ENCODE results near the gene CAMTA1.
"Not testable (repeated sequence)": the region's sequence is repeated elsewhere in the genome, so short reads cannot be mapped to it uniquely, and the experiment has no call there.

Gene CAMTA1

GRCh38 chr1:7329868-7330615 lies 544.8 kb downstream of the CAMTA1 start:
- Histone ChIP-seq H3K9me3 (ENCODE audit: control insufficient read depth, insufficient read depth, low read length) (0 out of 2 replicates have a peak, but pooled peaks cover 4% of the 10 kb centered on the region), H3K9ac (ENCODE audit: low read depth, low read length) (no peak overlapping the region)

GRCh38 chr1:7330726-7331125 lies 545.5 kb downstream of the CAMTA1 start:
- not testable (repeated sequence) for H3K9ac ChIP-seq (ENCODE audit: low read depth, low read length); H3K9me3 ChIP-seq (ENCODE audit: control insufficient read depth, insufficient read depth, low read length); H3K36me3 ChIP-seq (ENCODE audit: control insufficient read depth, insufficient read depth, low read length); H3K27me3 ChIP-seq (ENCODE audit: control insufficient read depth, insufficient read depth, low read length); H3K27ac ChIP-seq (ENCODE audit: low read depth, low read length); H3K4me1 ChIP-seq (ENCODE audit: control insufficient read depth, insufficient read depth, low read length); H3K4me3 ChIP-seq (ENCODE audit: low read depth, low read length)

More at GRCh38 chr1:7329868-7330615, 544.8 kb downstream of the CAMTA1 start:
- no peaks in the 10 kb centered on the region for H3K36me3 ChIP-seq (ENCODE audit: control insufficient read depth, insufficient read depth, low read length)
- no peaks in the 10 kb centered on the region for H3K27me3 ChIP-seq (ENCODE audit: control insufficient read depth, insufficient read depth, low read length)
- H3K27ac ChIP-seq (ENCODE audit: low read depth, low read length): no peak overlapping the region
- H3K4me3 ChIP-seq (ENCODE audit: low read depth, low read length): no peak overlapping the region
- H3K4me1 ChIP-seq (ENCODE audit: control insufficient read depth, insufficient read depth, low read length): peaks cover 8% of the 10 kb centered on the region; the same call in 1 of the 2 replicates

- Histone ChIP-seq H3K27me3 (ENCODE audit: control insufficient read depth, insufficient read depth, low read length) (no peaks in the 10 kb centered on the region), H3K9me3 (ENCODE audit: control insufficient read depth, insufficient read depth, low read length) (0 out of 2 replicates have a peak, but pooled peaks cover 4% of the 10 kb centered on the region), H3K4me3 (ENCODE audit: low read depth, low read length) (no peak overlapping the region), H3K27ac (ENCODE audit: low read depth, low read length) (no peak overlapping the region), H3K4me1 (ENCODE audit: control insufficient read depth, insufficient read depth, low read length) (peaks cover 8% of the 10 kb centered on the region; the same call in 1 of the 2 replicates), H3K9ac (ENCODE audit: low read depth, low read length) (no peak overlapping the region), H3K36me3 (ENCODE audit: control insufficient read depth, insufficient read depth, low read length) (no peaks in the 10 kb centered on the region)
Observed at GRCh38 chr1:7331926-7332535, 546.8 kb downstream of the CAMTA1 start.

GRCh38 chr1:7333094-7333493 lies 547.8 kb downstream of the CAMTA1 start:
- H3K9ac ChIP-seq (ENCODE audit: low read depth, low read length): no peak overlapping the region
- peaks cover 8% of the 10 kb centered on the region; the same call in 1 of the 2 replicates for H3K4me1 ChIP-seq (ENCODE audit: control insufficient read depth, insufficient read depth, low read length)
- no peaks in the 10 kb centered on the region for H3K36me3 ChIP-seq (ENCODE audit: control insufficient read depth, insufficient read depth, low read length)
- 0 out of 2 replicates have a peak, but pooled peaks cover under 1% of the 10 kb centered on the region for H3K9me3 ChIP-seq (ENCODE audit: control insufficient read depth, insufficient read depth, low read length)
- H3K27ac ChIP-seq (ENCODE audit: low read depth, low read length): no peak overlapping the region
- H3K4me3 ChIP-seq (ENCODE audit: low read depth, low read length): no peak overlapping the region
- H3K27me3 ChIP-seq (ENCODE audit: control insufficient read depth, insufficient read depth, low read length): no peaks in the 10 kb centered on the region

GRCh38 chr1:7333620-7334019 lies 548.4 kb downstream of the CAMTA1 start:
- Histone ChIP-seq H3K4me1 (ENCODE audit: control insufficient read depth, insufficient read depth, low read length) (peaks cover 8% of the 10 kb centered on the region; the same call in 1 of the 2 replicates), H3K27ac (ENCODE audit: low read depth, low read length) (no peak overlapping the region), H3K9me3 (ENCODE audit: control insufficient read depth, insufficient read depth, low read length) (no peaks in the 10 kb centered on the region), H3K27me3 (ENCODE audit: control insufficient read depth, insufficient read depth, low read length) (no peaks in the 10 kb centered on the region), H3K9ac (ENCODE audit: low read depth, low read length) (no peak overlapping the region), H3K36me3 (ENCODE audit: control insufficient read depth, insufficient read depth, low read length) (no peaks in the 10 kb centered on the region), H3K4me3 (ENCODE audit: low read depth, low read length) (no peak overlapping the region)

GRCh38 chr1:7334475-7335035 lies 549.3 kb downstream of the CAMTA1 start:
- Histone ChIP-seq H3K36me3 (ENCODE audit: control insufficient read depth, insufficient read depth, low read length) (no peaks in the 10 kb centered on the region), H3K9me3 (ENCODE audit: control insufficient read depth, insufficient read depth, low read length) (no peaks in the 10 kb centered on the region), H3K9ac (ENCODE audit: low read depth, low read length) (no peak overlapping the region), H3K27ac (ENCODE audit: low read depth, low read length) (no peak overlapping the region), H3K27me3 (ENCODE audit: control insufficient read depth, insufficient read depth, low read length) (no peaks in the 10 kb centered on the region), H3K4me3 (ENCODE audit: low read depth, low read length) (no peak overlapping the region), H3K4me1 (ENCODE audit: control insufficient read depth, insufficient read depth, low read length) (peaks cover 8% of the 10 kb centered on the region; the same call in 1 of the 2 replicates)

- no peaks in the 10 kb centered on the region for H3K9me3 ChIP-seq (ENCODE audit: control insufficient read depth, insufficient read depth, low read length)
- H3K36me3 ChIP-seq (ENCODE audit: control insufficient read depth, insufficient read depth, low read length): no peaks in the 10 kb centered on the region
- H3K4me3 ChIP-seq (ENCODE audit: low read depth, low read length): no peak overlapping the region
- H3K9ac ChIP-seq (ENCODE audit: low read depth, low read length): no peak overlapping the region
- peaks cover 8% of the 10 kb centered on the region; the same call in 1 of the 2 replicates for H3K4me1 ChIP-seq (ENCODE audit: control insufficient read depth, insufficient read depth, low read length)
- no peak overlapping the region for H3K27ac ChIP-seq (ENCODE audit: low read depth, low read length)
- H3K27me3 ChIP-seq (ENCODE audit: control insufficient read depth, insufficient read depth, low read length): no peaks in the 10 kb centered on the region
Observed at GRCh38 chr1:7335224-7335879, 550.1 kb downstream of the CAMTA1 start.

GRCh38 chr1:7338439-7338838 lies 553.2 kb downstream of the CAMTA1 start:
- Histone ChIP-seq H3K27ac (ENCODE audit: low read depth, low read length) (no peak overlapping the region), H3K36me3 (ENCODE audit: control insufficient read depth, insufficient read depth, low read length) (no peaks in the 10 kb centered on the region), H3K4me3 (ENCODE audit: low read depth, low read length) (no peak overlapping the region), H3K27me3 (ENCODE audit: control insufficient read depth, insufficient read depth, low read length) (no peaks in the 10 kb centered on the region), H3K9ac (ENCODE audit: low read depth, low read length) (no peak overlapping the region), H3K4me1 (ENCODE audit: control insufficient read depth, insufficient read depth, low read length) (peaks cover 8% of the 10 kb centered on the region; the same call in 1 of the 2 replicates), H3K9me3 (ENCODE audit: control insufficient read depth, insufficient read depth, low read length) (no peaks in the 10 kb centered on the region)

- no peak overlapping the region for H3K9ac ChIP-seq (ENCODE audit: low read depth, low read length)
- H3K4me1 ChIP-seq (ENCODE audit: control insufficient read depth, insufficient read depth, low read length): peaks cover 8% of the 10 kb centered on the region; the same call in 1 of the 2 replicates
- no peaks in the 10 kb centered on the region for H3K36me3 ChIP-seq (ENCODE audit: control insufficient read depth, insufficient read depth, low read length)
- H3K4me3 ChIP-seq (ENCODE audit: low read depth, low read length): no peak overlapping the region
- H3K9me3 ChIP-seq (ENCODE audit: control insufficient read depth, insufficient read depth, low read length): no peaks in the 10 kb centered on the region
- no peaks in the 10 kb centered on the region for H3K27me3 ChIP-seq (ENCODE audit: control insufficient read depth, insufficient read depth, low read length)
- H3K27ac ChIP-seq (ENCODE audit: low read depth, low read length): no peak overlapping the region
Observed at GRCh38 chr1:7339014-7339413, 553.8 kb downstream of the CAMTA1 start.

GRCh38 chr1:7339953-7340352 lies 554.7 kb downstream of the CAMTA1 start:
- Histone ChIP-seq H3K9ac (ENCODE audit: low read depth, low read length) (no peak overlapping the region), H3K36me3 (ENCODE audit: control insufficient read depth, insufficient read depth, low read length) (no peaks in the 10 kb centered on the region), H3K27me3 (ENCODE audit: control insufficient read depth, insufficient read depth, low read length) (no peaks in the 10 kb centered on the region), H3K27ac (ENCODE audit: low read depth, low read length) (no peak overlapping the region), H3K4me3 (ENCODE audit: low read depth, low read length) (no peak overlapping the region), H3K4me1 (ENCODE audit: control insufficient read depth, insufficient read depth, low read length) (no peaks in the 10 kb centered on the region), H3K9me3 (ENCODE audit: control insufficient read depth, insufficient read depth, low read length) (no peaks in the 10 kb centered on the region)

All from HUES48 (cell line).